GM23248 (cell line): ENCODE data around the gene AGAP1. TPM values are rescaled to one million over a fixed set of nuclear protein-coding genes. Genes with fewer than 3 reads are reported as not detected.

Experiments used
- DNase-seq: peaks from one replicate; pipeline ENCODE4 v3.0.0-alpha.2; 2015
- H2AFZ ChIP-seq: fragments of 200-600 bp; sonication (generic); 2 replicates; pipeline ENCODE4 v1.6.1; 2016; ENCODE audit warnings: antibody characterized with exemption
- H3F3A ChIP-seq: fragments of 200-600 bp; sonication (generic); 2 replicates; pipeline ENCODE4 v1.6.1; 2016; ENCODE audit warnings: mild to moderate bottlenecking, antibody characterized with exemption, mixed run types; ENCODE audit not compliant: insufficient read depth
- H3K27ac ChIP-seq: fragments of 200-600 bp; sonication (generic); 2 replicates; pipeline ENCODE4 v1.5.1; 2016; ENCODE audit warnings: mild to moderate bottlenecking
- H3K27me3 ChIP-seq: fragments of 200-600 bp; sonication (generic); replicated peaks from 2 replicates; pipeline ENCODE4 v1.6.1; 2016; ENCODE audit warnings: mild to moderate bottlenecking; ENCODE audit not compliant: insufficient read depth
- H3K36me3 ChIP-seq: fragments of 200-600 bp; sonication (generic); 2 replicates; pipeline ENCODE4 v1.6.1; 2016; ENCODE audit warnings: low read depth, mild to moderate bottlenecking
- H3K4me1 ChIP-seq: fragments of 200-600 bp; sonication (generic); 2 replicates; pipeline ENCODE4 v1.6.1; 2016; ENCODE audit warnings: mild to moderate bottlenecking; ENCODE audit not compliant: insufficient read depth
- H3K4me2 ChIP-seq: fragments of 200-600 bp; sonication (generic); one replicate; pipeline ENCODE4 v1.6.1; 2016; ENCODE audit warnings: mild to moderate bottlenecking; ENCODE audit not compliant: unreplicated experiment
- H3K4me3 ChIP-seq: fragments of 200-600 bp; sonication (generic); 2 replicates; pipeline ENCODE4 v1.5.1; 2016; ENCODE audit warnings: mild to moderate bottlenecking
- H3K79me2 ChIP-seq: fragments of 200-600 bp; sonication (generic); 2 replicates; pipeline ENCODE4 v1.6.1; 2016; ENCODE audit warnings: mild to moderate bottlenecking; ENCODE audit not compliant: insufficient read depth
- H3K9ac ChIP-seq: fragments of 200-600 bp; sonication (generic); 2 replicates; pipeline ENCODE4 v1.6.1; 2016; ENCODE audit warnings: mild to moderate bottlenecking
- H3K9me2 ChIP-seq: fragments of 200-600 bp; sonication (generic); 2 replicates; pipeline ENCODE4 v1.6.1; 2016; ENCODE audit warnings: mixed run types, mild to moderate bottlenecking, moderate library complexity; ENCODE audit not compliant: insufficient read depth
- H3K9me3 ChIP-seq: fragments of 200-600 bp; sonication (generic); one replicate; pipeline ENCODE4 v1.6.1; 2017; ENCODE audit warnings: low read depth
- H4K20me1 ChIP-seq: fragments of 200-600 bp; sonication (generic); 2 replicates; pipeline ENCODE4 v1.6.0; 2016; ENCODE audit not compliant: insufficient read depth
- EZH2 ChIP-seq: fragments of 200-600 bp; sonication (generic); IDR thresholded peaks from 2 replicates; pipeline ENCODE4 v1.6.1; 2018; ENCODE audit warnings: antibody characterized with exemption, mild to moderate bottlenecking; ENCODE audit not compliant: insufficient read depth, poor library complexity, severe bottlenecking
- EZH2phosphoT487 ChIP-seq: fragments of 200-600 bp; sonication (generic); IDR thresholded peaks from 2 replicates; pipeline ENCODE4 v1.6.1; 2018; ENCODE audit warnings: antibody characterized with exemption, moderate library complexity, mild to moderate bottlenecking, low read depth; ENCODE audit not compliant: insufficient read depth
- WGBS, 2 experiments: methylation state at CpG; one replicate each; pipeline ENCODE4 v1.1.6; 2015 to 2017; ENCODE audit warnings: low lambda C conversion rate in 2 of 2, low coverage in 1 of 2; ENCODE audit errors: missing lambda C conversion rate in 2 of 2; 5-methylcytosine and 5-hydroxymethylcytosine counted together
- in situ Hi-C: fragments of 300-500 bp; cut with MboI; formaldehyde crosslinking; loops from 2 replicates; pipeline ENCODE4 v1.15.0; 2020
- polyA plus RNA-seq: library from polyadenylated mRNA; unstranded; fragments of >200 nt; fragmentation: Nextera tagmentation; extraction: Ambion mirVana; gene quantifications from 2 replicates; pipeline ENCODE4 v1.2.1, GENCODE V29; 2016
- total RNA-seq: library from RNA; depleted of rRNA; stranded (reverse); fragments of >200 nt; shearing (Covaris generic); gene quantifications from 2 replicates; pipeline ENCODE4 v1.2.3, GENCODE V29; 2014

AGAP1 gene
- total and polyA plus RNA-seq, 2 experiments from 2014 or later, result 2.2 to 9.9 TPM

DNA sequence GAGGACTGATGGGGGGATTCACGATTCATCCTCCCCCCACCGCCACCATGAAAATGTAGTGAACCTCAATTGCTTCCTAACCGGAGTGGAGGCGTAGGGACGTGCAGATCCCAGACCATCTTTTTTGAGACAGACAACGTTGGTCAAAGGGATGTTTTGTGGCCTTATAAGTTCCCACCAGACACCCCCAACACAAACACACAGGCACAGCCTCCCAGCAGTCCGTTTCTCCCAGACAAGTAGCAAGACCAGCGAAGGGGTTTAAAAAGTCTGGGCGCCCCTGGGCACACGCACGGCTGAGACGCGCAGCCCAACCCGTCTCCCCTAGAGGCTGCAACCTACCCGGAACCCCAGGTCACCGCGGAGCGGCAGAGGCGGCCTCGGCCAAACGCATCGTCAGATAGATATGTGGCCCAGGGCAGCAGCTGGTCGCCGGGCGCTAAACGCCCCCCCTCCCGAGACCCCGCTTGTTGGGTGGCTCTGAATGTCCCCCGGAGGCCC is 673.0 kb downstream of the AGAP1 start:
- in situ Hi-C loops, result no loop called here

DNA sequence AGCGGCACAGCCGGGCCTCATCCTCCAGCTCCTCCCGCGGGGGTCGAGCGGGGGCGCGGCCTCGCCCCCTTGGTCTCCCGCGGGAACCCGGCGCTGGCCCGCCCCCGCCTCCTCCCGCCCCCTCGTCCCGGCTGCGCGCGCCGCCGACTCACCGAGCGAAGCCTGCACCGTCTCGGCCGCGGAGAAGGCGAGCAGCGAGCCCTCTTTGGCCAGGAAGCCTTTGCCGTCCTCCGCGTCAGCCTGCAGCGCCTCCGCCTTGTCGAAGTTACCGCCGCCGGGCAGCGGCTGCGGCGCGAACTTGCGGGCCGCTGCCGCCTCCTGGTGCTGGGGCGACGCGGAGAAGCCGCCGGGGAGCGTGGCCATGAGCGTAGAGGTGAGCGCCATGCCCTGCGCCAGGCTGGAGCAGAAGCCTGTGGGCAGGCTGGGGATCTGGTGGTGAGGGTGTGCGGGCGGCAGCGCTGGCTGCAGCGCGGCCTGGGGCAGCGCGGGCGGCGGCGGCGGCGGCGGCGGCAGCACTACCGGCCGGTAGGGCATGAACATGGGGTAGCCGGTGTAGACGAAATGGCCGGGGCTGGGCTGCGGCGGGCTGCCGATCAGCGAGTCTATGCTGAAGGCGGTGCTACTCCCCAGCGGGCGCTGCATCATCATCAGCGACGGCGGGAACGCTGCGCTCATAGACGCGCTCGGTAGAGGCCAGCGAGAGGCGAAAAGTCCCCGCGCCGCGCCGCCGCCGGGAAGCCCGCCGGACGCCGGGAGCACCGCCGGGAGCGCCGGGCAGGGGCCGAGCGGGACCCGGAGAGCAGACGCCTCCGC is 673.7 kb downstream of the AGAP1 start:
- DNase-seq, result peak; percentile 73
- Histone ChIP-seq H3K4me3 (peak overlapping the region; percentile 60), H3K9me3 (no peaks in the 10 kb centered on the region), H3K4me2 (peak overlapping the region; percentile 10), H4K20me1 (no peaks in the 10 kb centered on the region), H3K36me3 (no peaks in the 10 kb centered on the region), H3K79me2 (no peaks in the 10 kb centered on the region), H3K27me3 (peaks cover 99% of the 10 kb centered on the region), H3K9me2 (no peaks in the 10 kb centered on the region), H3K27ac (no peak overlapping the region), H3F3A (no peaks in the 10 kb centered on the region), H3K4me1 (0 out of 2 replicates have a peak, but pooled peaks cover 9% of the 10 kb centered on the region), H3K9ac (no peak overlapping the region), H2AFZ (peak overlapping the region; percentile 72)
- TF ChIP-seq EZH2 (peak; percentile 59), EZH2phosphoT487 (no peak)
- in situ Hi-C loops, result no loop called here
- 1 to 2% methylated on average over 61 to 75 of the region's 112 CpGs for WGBS, 2 experiments

More for the DNA sequence above, 673.0 kb downstream of the AGAP1 start:
- H4K20me1 ChIP-seq, result no peaks in the 10 kb centered on the region
- H2AFZ ChIP-seq, result no peak overlapping the region
- H3K9ac ChIP-seq, result no peak overlapping the region
- WGBS, 2 experiments, result 1 to 4% methylated on average over 24 to 29 of the region's 29 CpGs
- no peak for TF ChIP-seq EZH2
- no peak for TF ChIP-seq EZH2phosphoT487
- H3K79me2 ChIP-seq, result no peaks in the 10 kb centered on the region
- H3K27me3 ChIP-seq, result peaks cover 99% of the 10 kb centered on the region
- H3K4me1 ChIP-seq, result 0 out of 2 replicates have a peak, but pooled peaks cover 9% of the 10 kb centered on the region
- H3K9me3 ChIP-seq, result no peaks in the 10 kb centered on the region
- no peaks in the 10 kb centered on the region for H3F3A ChIP-seq
- H3K9me2 ChIP-seq, result no peaks in the 10 kb centered on the region
- peak overlapping the region; percentile 10 for H3K4me2 ChIP-seq
- no peaks in the 10 kb centered on the region for H3K36me3 ChIP-seq
- H3K27ac ChIP-seq, result no peak overlapping the region
- no peak for DNase-seq
- peak overlapping the region; percentile 60; the same call in 1 of the 2 replicates for H3K4me3 ChIP-seq

GRCh38 chr2:236168110-236169080 is 674.6 kb downstream of the AGAP1 start, which contains the start of gene GBX2:
TSS of gene GBX2 (minus strand) at chr2:236168386. CDS start at chr2:236167971, 415 bp downstream.
- H3K9ac ChIP-seq, result no peak within 1 kb of the TSS
- TF ChIP-seq EZH2 (peak; percentile 3), EZH2phosphoT487 (no peak)
- peak; percentile 75 for DNase-seq
- H4K20me1 ChIP-seq, result no peaks in the 10 kb centered on the region
- 0 out of 2 replicates have a peak, but pooled peaks cover 9% of the 10 kb centered on the region for H3K4me1 ChIP-seq
- no peaks in the 10 kb centered on the region for H3K9me2 ChIP-seq
- peaks cover 100% of the 10 kb centered on the region for H3K27me3 ChIP-seq
- H3K36me3 ChIP-seq, result no peaks in the 10 kb centered on the region
- no peaks in the 10 kb centered on the region for H3K9me3 ChIP-seq
- WGBS, 2 experiments, result 7% methylated on average over 83 to 92 of the region's 105 CpGs
- H3F3A ChIP-seq, result no peaks in the 10 kb centered on the region
- no peaks in the 10 kb centered on the region for H3K79me2 ChIP-seq
- H3K4me3 ChIP-seq, result peak within 1 kb of the TSS; percentile 60
- in situ Hi-C loops, result no loop called here
- H3K4me2 ChIP-seq, result peak within 1 kb of the TSS; percentile 10
- H2AFZ ChIP-seq, result peak within 1 kb of the TSS; percentile 72
- no peak within 1 kb of the TSS for H3K27ac ChIP-seq
